AG09309 (cell line): Measurements from ENCODE around the gene OPN3.

ENCODE experiments used
- DNase-seq: peaks from one replicate; pipeline ENCODE4 v3.0.0-alpha.2; 2010; ENCODE audit warnings: low read depth
- H3K4me3 ChIP-seq: 2 replicates; pipeline ENCODE4 v1.5.1; 2011; ENCODE audit warnings: mild to moderate bottlenecking, low read depth, low read length, moderate library complexity; ENCODE audit not compliant: control insufficient read depth
- CTCF ChIP-seq: IDR thresholded peaks from 2 replicates; pipeline ENCODE4 v1.5.1; 2011; ENCODE audit warnings: mild to moderate bottlenecking, low read depth, low read length, inconsistent platforms; ENCODE audit not compliant: insufficient read depth, control insufficient read depth; ENCODE audit errors: missing control alignments

The OPN3 gene

DNA sequence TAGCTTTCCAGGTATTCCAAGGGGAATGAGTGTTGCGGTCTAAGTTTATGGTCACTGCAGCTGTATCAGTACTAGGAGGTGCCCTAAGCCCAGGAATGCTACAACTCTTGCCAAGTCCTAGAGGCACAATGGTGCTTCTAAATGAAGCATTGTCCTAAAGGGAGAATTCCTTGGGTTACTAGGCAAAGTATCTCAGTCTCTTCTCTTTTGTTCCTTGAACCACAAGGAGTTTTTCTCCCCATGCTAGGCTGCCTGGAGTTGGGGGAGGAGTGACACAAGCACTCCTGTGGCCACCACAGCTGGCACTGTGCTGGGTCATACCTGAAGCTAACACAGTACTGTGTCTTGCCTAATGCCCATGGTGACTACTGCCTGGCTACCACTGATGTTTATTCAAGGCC is 57.2 kb downstream of the OPN3 start:
- DNase-seq, result no peak
- TF ChIP-seq CTCF, result no peak
- no peak overlapping the region for H3K4me3 ChIP-seq

- no peak for TF ChIP-seq CTCF
- DNase-seq, result no peak
- H3K4me3 ChIP-seq, result no peak overlapping the region
These were observed 60.7 kb downstream of the OPN3 start for GRCh38 chr1:241579434-241579833.

DNA sequence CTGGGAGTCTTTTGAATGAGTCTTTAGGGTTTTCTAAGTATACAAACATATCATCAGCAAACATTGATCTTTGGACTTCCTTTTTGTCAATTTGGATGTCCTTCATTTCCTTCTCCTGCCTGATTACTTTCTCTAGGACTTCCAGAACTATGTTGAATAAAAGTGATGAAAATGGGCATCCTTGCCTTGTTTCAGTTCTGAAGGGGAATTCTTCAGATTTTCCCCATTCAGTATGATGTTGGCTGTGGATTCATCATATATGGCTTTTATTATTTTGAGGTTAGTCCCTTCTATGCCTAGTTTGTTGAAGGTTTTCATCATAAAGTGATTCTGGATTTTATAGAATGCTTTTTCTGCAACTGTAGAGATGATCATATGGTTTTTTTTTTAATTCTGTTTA is 66.0 kb downstream of the OPN3 start:
- no peak overlapping the region for H3K4me3 ChIP-seq
- TF ChIP-seq CTCF, result no peak
- no peak for DNase-seq

GRCh38 chr1:241569848-241570247 is 70.3 kb downstream of the OPN3 start:
- TF ChIP-seq CTCF, result no peak
- H3K4me3 ChIP-seq, result no peak overlapping the region
- DNase-seq, result no peak

GRCh38 chr1:241560849-241561187 is 79.4 kb downstream of the OPN3 start:
- TF ChIP-seq CTCF, result no peak
- DNase-seq, result no peak
- H3K4me3 ChIP-seq, result no peak overlapping the region

DNA sequence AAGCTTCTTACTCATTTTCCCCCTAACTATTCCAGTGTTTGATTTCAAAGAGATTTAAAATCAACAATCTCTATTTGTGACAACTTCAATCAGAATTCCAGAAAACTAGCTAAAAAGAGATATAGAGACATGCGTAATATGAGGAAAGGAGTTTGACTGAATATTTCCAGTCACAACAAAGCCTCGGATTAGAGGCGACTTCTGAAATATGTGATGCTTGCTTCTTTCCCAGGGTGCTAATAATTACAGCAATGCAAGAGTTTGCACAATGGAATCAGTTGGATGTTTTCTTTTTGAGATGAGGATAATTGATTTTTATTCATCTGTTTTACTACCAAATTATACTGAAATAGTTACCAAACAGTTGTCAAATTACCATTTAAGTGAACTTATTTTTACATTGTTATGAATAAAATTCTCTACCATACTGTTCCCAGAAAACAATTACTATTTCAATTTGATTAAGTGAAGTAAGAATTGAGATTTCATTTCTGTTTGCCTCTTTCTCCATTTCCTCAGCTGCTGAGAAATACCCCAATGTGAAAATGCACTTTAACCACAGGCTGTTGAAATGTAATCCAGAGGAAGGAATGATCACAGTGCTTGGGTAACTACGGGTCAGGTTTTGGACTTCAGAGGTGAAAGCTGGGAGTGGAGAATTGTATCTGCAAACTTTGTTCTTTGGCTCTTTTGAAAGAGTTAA is 79.9 kb downstream of the OPN3 start:
- no peak overlapping the region for H3K4me3 ChIP-seq
- no peak for DNase-seq
- TF ChIP-seq CTCF, result no peak

GRCh38 chr1:241557551-241558193 is 82.5 kb downstream of the OPN3 start:
- TF ChIP-seq CTCF, result no peak
- no peak overlapping the region for H3K4me3 ChIP-seq

More at GRCh38 chr1:241557551-241558193, 82.5 kb downstream of the OPN3 start:
- no peak for DNase-seq
